ENCODE data around the gene SHD. TPM values are rescaled to one million over a fixed set of nuclear protein-coding genes. Genes with fewer than 3 reads are reported as not detected.
"Not testable (repeated sequence)": the region's sequence is repeated elsewhere in the genome, so short reads cannot be mapped to it uniquely, and the experiment has no call there.

The SHD gene
- total RNA-seq, result 1 to 10 TPM; 2.8 to 6.6 TPM
- polyA plus RNA-seq (2013, experiment 1 of 2), result 10.1 TPM
- 9.9 TPM for polyA plus RNA-seq (2013, experiment 2 of 2)
- long read RNA-seq, experiment 1, partial matches to known transcripts, result 1 of 2 reads
- long read RNA-seq, experiment 1, other reads (novel, unspliced or antisense), result 0 of 2 reads
- long read RNA-seq, experiment 2, partial matches to known transcripts, result 1 of 5 reads
- long read RNA-seq, experiment 2, other reads (novel, unspliced or antisense), result 1 of 5 reads
- long read RNA-seq, experiment 3, partial matches to known transcripts, result 0 of 1 reads
- long read RNA-seq, experiment 3, other reads (novel, unspliced or antisense), result 0 of 1 reads
- long read RNA-seq, experiment 4, result 0 reads

DNA sequence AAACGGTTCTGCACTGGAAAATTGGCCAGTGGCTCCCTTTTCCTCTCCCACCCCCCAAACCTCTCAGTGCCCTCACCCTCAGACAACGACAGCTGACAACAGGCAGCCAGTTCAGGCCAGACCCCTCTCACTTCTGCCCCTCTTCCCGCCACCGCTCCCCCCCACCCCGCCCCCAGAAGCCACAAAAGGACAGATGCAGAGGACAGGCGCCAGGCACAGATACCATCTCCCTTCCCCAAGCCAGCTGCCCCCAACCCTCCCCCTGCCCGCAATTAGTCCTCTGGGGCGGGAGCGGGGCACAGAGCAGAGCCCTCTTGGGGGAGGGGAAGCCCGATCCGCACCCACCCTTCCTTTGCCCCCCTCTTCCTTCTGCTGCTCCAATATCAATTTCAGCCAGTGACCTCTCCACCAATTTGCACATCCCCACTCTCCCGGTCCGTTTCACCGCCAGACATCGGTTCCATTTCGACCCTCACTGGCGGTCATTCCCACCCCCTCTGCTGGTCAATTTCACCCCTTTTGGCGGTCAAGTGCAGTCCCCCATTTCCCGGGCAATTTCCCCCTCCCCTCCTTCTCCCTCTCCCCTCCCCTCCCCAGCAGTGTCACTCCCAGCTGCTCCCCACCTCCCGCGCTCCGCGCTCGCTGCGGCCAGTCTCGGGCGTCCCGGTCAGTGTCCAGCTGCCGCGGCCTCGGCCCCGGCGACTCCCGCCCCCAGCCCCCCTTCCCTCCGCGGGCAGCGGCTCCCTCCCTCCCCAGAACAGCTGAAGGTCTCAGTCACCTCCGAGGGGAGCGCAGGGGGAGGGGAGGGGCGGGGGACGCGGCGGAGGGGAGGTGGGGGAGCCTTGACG, at the start of gene SHD:
TSS of gene SHD (plus strand) at position 848 of the 848 bp plus-strand sequence. CDS start 798 bp downstream, outside the sequence.
- peak within 1 kb of the TSS; percentile 71 for H3K4me3 ChIP-seq (ENCODE audit: low read length)
- peak; percentile 75 for DNase-seq
- H3K4me1 Mint-ChIP-seq, result peaks cover 2% of the 10 kb centered on the region
- peaks cover 50% of the 10 kb centered on the region for H3K27me3 Mint-ChIP-seq (ENCODE audit: insufficient read depth)
- 4 to 7% methylated on average over 6 to 34 of the region's 44 CpGs for WGBS, 2 experiments (ENCODE audit: insufficient coverage in 1 of 2, insufficient read length in 1 of 2)
- H3K36me3 ChIP-seq (ENCODE audit: control insufficient read depth, insufficient read depth, low read length), result no peaks in the 10 kb centered on the region
- H3K9ac ChIP-seq (ENCODE audit: extremely low read depth, low read length, poor library complexity, severe bottlenecking), result peak within 1 kb of the TSS; percentile 15
- H3K27ac ChIP-seq (ENCODE audit: low read depth, low read length), result peak within 1 kb of the TSS; percentile 44
- peak within 1 kb of the TSS; percentile 63 for H3K4me3 Mint-ChIP-seq
- H3K4me1 ChIP-seq (ENCODE audit: control insufficient read depth, insufficient read depth, low read length), result no peaks in the 10 kb centered on the region
- no peaks in the 10 kb centered on the region for H3K9me3 Mint-ChIP-seq
- H3K27me3 ChIP-seq (ENCODE audit: control insufficient read depth, insufficient read depth, low read length, poor library complexity, severe bottlenecking), result peaks cover 42% of the 10 kb centered on the region
- TF ChIP-seq CTCF (conservative IDR thresholded peaks at IDR 0.05), result no peak
- no peaks in the 10 kb centered on the region for H3K36me3 Mint-ChIP-seq (ENCODE audit: low read depth)
- H3K27ac Mint-ChIP-seq, result no peak within 1 kb of the TSS
- H3K9me3 ChIP-seq (ENCODE audit: control insufficient read depth, low read length), result no peaks in the 10 kb centered on the region

DNA sequence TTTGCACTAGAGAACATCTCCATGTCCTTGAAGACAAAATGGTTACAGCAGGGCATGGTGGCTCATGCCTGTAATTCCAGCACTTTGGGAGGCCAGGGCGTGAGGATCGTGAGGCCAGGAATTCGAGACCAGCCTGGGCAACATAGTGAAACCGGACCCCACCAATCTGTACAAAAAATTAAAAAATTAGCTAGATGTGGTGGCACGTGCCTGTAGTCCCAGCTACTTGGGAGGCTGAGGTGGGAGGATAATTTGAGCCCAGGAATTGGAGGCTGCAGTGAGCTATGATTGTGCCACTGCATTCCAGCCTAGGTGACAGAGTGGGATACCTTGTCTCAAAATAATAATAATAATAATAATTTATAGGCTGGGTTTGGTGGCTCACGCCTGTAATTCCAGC, 48.8 kb upstream of the SHD start:
- not testable (repeated sequence) for H3K4me1 ChIP-seq (ENCODE audit: control insufficient read depth, insufficient read depth, low read length)

DNA sequence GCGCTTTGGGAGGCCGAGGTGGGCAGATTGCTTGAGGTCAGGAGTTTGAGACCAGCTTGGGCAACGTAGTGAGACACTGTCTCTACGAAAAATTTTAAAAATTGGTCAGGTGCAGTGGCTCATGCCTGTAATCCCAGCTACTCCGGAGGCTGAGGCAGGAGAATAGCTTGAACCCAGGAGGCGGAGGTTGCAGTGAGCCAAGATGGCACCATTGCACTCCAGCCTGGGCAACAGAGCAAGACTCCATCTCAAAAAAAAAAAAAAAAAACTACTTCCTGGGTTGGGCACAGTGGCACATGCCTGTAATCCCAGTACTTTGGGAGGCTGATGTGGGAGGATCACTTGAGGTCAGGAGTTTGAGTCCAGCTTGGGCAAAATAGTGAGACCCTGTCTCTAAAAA, 47.5 kb upstream of the SHD start:
- not testable (repeated sequence) for DNase-seq; H3K9ac ChIP-seq (ENCODE audit: extremely low read depth, low read length, poor library complexity, severe bottlenecking); H3K9me3 Mint-ChIP-seq; H3K4me1 Mint-ChIP-seq; H3K27me3 ChIP-seq (ENCODE audit: control insufficient read depth, insufficient read depth, low read length, poor library complexity, severe bottlenecking); H3K27me3 Mint-ChIP-seq (ENCODE audit: insufficient read depth); H3K27ac Mint-ChIP-seq; H3K4me3 ChIP-seq (ENCODE audit: low read length); H3K4me3 Mint-ChIP-seq; H3K9me3 ChIP-seq (ENCODE audit: control insufficient read depth, low read length); H3K4me1 ChIP-seq (ENCODE audit: control insufficient read depth, insufficient read depth, low read length); H3K36me3 Mint-ChIP-seq (ENCODE audit: low read depth); H3K36me3 ChIP-seq (ENCODE audit: control insufficient read depth, insufficient read depth, low read length); H3K27ac ChIP-seq (ENCODE audit: low read depth, low read length)
- 93 to 95% methylated on average over 5 to 6 of the region's 6 CpGs for WGBS, 2 experiments (ENCODE audit: insufficient coverage in 1 of 2, insufficient read length in 1 of 2)

More for the DNA sequence above, 48.8 kb upstream of the SHD start:
- H3K4me3 ChIP-seq (ENCODE audit: low read length); H3K4me3 Mint-ChIP-seq; H3K36me3 ChIP-seq (ENCODE audit: control insufficient read depth, insufficient read depth, low read length); DNase-seq; H3K27me3 ChIP-seq (ENCODE audit: control insufficient read depth, insufficient read depth, low read length, poor library complexity, severe bottlenecking); H3K27ac Mint-ChIP-seq; H3K4me1 Mint-ChIP-seq; H3K27ac ChIP-seq (ENCODE audit: low read depth, low read length); H3K27me3 Mint-ChIP-seq (ENCODE audit: insufficient read depth); H3K36me3 Mint-ChIP-seq (ENCODE audit: low read depth); H3K9me3 Mint-ChIP-seq; H3K9ac ChIP-seq (ENCODE audit: extremely low read depth, low read length, poor library complexity, severe bottlenecking); H3K9me3 ChIP-seq (ENCODE audit: control insufficient read depth, low read length): not testable (repeated sequence)
- 85% methylated on average over 6 of the region's 6 CpGs; no CpG with 5 or more reads in 1 of the 2 experiments for WGBS, 2 experiments (ENCODE audit: insufficient coverage in 1 of 2, insufficient read length in 1 of 2)

DNA sequence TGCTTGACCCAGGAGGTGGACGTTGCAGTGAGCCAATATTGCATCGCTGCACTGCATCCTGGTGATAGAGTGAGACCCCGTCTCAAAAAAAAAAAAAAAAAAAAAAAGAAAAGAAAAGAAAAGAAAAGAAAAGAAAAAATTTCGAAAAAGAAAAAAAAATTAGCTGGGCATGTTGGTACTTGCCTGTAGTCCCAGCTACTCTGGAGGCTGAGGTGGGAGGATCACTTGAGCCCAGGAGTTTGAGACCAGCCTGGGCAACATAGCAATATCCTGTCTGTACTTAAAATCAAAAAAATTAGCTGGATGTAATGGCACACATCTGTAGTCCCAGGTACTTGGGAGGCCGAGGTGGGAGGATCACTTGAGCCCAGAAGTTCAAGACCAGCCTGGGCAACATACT, 46.9 kb upstream of the SHD start:
- H3K4me1 ChIP-seq (ENCODE audit: control insufficient read depth, insufficient read depth, low read length); H3K36me3 ChIP-seq (ENCODE audit: control insufficient read depth, insufficient read depth, low read length); H3K9me3 ChIP-seq (ENCODE audit: control insufficient read depth, low read length); DNase-seq; H3K9ac ChIP-seq (ENCODE audit: extremely low read depth, low read length, poor library complexity, severe bottlenecking); H3K27me3 Mint-ChIP-seq (ENCODE audit: insufficient read depth); H3K4me3 Mint-ChIP-seq; H3K9me3 Mint-ChIP-seq; H3K27me3 ChIP-seq (ENCODE audit: control insufficient read depth, insufficient read depth, low read length, poor library complexity, severe bottlenecking); H3K27ac Mint-ChIP-seq; H3K4me1 Mint-ChIP-seq; H3K27ac ChIP-seq (ENCODE audit: low read depth, low read length); H3K36me3 Mint-ChIP-seq (ENCODE audit: low read depth); H3K4me3 ChIP-seq (ENCODE audit: low read length): not testable (repeated sequence)
- WGBS, 2 experiments (ENCODE audit: insufficient coverage in 1 of 2, insufficient read length in 1 of 2), result 95 to 100% methylated on average over 3 to 5 of the region's 5 CpGs

Data from endodermal cell (in vitro differentiated cells).